Measurements from ENCODE around the gene PREB.
"Not testable (repeated sequence)": the region's sequence is repeated elsewhere in the genome, so short reads cannot be mapped to it uniquely, and the experiment has no call there.

PREB gene

DNA sequence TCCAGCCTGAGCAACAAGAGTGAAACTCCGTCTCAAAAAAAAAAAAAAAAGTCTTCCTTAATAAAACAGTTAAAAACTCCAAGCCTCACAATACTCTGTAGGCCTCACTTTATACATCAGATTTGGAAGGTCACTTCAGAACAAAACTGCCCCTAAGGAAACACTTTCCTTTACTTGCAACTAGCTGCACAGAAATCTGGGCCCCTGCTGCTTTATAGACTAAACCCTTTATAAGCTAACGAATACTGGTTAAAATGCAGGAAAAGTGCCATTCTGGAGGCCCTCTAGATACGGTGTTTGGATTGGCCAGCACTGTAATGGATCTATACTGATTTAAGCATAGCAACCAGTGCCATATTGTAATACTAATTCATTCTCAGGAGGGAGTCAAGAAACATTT, 9.3 kb downstream of the PREB start:
- H3K4me3 ChIP-seq (ENCODE audit: low read length), result no peak overlapping the region
- no peak for TF ChIP-seq ZNF274 (IDR thresholded peaks at IDR 0.05; ENCODE audit: low read depth, low read length)

DNA sequence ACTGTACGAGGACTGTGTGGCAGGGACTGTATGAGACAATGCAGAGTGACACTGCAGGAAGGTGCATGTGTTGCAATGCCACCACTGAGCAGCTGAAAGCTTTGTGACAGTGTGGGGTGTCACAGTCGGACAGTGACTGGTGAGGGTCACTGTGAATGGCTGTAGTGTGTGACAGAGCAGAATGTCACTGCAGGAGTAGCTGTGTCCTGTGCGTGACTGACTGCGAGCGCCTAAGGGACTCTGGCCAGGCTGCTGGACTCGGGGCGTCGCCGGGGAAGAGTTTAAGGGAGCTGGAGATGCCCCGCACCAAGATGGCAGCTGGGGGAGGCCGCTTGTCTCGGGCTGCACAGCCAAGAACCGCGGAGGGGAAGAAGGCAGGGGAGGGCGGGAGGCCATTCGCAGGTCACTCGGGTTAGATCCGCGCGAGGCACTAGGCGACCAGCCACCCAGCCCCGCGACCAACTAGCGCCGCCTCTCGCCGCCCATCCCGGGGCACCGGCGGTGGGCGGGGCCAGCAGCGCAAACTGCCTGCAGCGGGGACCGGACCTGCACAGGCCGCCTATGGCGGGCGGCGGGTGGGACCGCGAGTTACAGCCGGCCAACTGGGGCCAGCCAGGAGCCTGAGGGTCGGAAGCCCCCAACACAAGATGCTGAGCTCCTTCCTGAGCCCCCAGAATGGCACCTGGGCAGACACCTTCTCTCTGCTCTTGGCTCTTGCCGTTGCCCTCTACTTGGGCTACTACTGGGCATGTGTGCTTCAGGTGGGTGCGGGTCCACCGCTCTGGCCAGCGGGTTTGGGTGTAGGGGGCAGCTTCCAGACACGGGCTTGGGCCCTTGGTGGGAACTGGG, 10.9 kb downstream of the PREB start, which contains the start of gene ABHD1:
ABHD1 (plus strand) TSS at position 514 of the 849 bp plus-strand sequence; CDS start at position 648, 134 bp downstream.
- peak within 1 kb of the TSS; percentile 53; the same call in 1 of the 2 replicates for H3K4me3 ChIP-seq (ENCODE audit: low read length)
- TF ChIP-seq ZNF274 (IDR thresholded peaks at IDR 0.05; ENCODE audit: low read depth, low read length), result no peak

DNA sequence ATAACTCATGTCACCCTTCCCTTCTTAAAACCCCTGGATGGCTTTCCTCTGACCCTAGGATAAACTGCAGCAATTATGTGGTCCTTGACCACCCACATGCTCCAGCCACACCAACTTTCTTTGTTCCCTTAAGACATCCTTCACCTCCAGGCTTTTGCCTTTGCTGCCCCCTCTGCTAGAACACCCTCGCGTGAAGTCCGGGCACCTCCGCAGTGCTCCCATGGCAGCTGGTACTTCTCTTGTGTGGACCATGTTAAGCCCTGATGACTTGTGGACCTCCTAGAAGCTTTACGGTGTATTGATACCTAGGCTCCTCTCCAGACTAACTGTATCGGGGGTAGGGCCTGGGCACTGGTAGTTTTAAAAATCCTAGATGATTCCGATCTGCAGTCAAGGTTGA, 11.6 kb downstream of the PREB start:
- no peak overlapping the region for H3K4me3 ChIP-seq (ENCODE audit: low read length)
- no peak for TF ChIP-seq ZNF274 (IDR thresholded peaks at IDR 0.05; ENCODE audit: low read depth, low read length)

DNA sequence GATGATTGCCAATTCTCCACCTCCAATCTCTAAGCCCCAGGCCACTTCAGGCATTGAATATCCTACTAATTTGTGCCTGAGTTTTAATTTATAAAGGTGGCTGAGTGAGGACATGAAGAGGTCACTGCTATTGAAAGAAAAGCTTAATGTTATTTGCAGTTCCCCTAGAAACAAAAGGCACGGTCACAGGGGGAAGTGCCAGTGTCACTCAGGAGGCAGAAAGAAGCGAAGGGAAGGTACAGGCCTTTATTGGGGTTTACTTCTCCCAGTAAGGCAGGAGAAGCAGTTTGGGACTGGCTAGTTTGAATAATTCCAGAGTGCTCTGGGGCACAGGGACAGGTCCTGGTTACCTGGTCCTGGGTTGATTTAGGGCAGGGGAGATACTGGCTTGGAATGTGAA, 12.5 kb downstream of the PREB start:
- TF ChIP-seq ZNF274 (IDR thresholded peaks at IDR 0.05; ENCODE audit: low read depth, low read length), result no peak
- H3K4me3 ChIP-seq (ENCODE audit: low read length), result no peak overlapping the region

DNA sequence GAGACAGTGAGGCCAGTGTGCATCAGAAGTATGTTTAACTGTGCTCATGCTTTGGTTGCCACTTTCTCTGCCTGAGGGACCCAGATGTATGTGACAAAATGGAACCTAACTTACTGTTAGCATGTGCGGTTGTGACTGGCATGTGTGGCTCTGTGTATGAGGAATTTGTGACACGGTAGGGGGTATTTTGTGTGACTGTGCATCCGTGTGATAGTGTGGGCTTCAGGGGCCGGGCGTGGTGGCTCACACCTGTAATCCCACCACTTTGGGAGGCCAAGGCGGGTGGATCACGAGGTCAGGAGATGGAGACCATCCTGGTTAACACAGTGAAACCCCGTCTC, 15.1 kb downstream of the PREB start:
- peak overlapping the region; percentile 7; the same call in 1 of the 2 replicates for H3K4me3 ChIP-seq (ENCODE audit: low read length)

DNA sequence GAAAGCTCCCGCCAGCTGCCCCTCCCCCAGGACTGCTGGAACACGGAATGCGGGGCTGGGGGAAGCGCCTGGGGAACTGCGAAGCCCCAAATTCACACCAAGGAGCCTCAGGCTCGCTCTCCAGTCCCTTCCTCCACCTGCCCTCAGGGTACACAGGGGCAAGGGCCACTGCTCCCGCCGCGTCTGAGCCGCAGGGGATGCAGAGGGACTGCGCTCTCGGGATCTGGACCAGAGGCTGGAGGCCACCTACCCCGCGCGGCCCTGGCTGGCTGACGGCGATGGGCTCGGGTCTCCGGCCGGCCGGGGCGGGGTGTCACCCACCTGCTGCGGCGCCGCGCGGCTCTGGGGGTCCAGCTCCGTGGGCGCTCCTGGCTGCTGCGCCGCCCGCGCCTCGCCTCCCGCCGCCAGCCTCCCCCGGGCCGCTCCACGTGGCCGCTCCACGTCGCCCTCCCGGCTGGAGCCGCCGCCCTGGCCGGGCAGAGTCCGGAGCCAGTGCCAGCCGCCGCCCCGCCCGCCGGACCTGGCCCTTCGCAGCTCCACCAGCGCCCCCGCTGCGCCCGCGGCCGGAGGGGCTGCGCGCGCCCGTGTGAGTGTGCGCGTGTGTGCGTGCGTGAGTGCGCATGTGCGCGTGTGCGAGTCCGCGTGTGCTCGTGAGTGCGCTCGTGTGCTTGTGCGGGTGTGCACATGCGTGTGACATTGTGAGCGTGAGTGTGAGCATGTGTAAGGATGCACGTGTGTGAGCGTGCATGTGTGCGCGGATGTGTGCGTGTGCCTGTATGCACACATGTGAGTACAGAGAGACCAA, 15.7 kb downstream of the PREB start, which contains the start of gene CGREF1:
CGREF1 (minus strand) TSS at position 604 of the 805 bp plus-strand sequence. CDS start 14,762 bp downstream, outside the sequence.
- peak within 1 kb of the TSS; percentile 7; the same call in 1 of the 2 replicates for H3K4me3 ChIP-seq (ENCODE audit: low read length)

DNA sequence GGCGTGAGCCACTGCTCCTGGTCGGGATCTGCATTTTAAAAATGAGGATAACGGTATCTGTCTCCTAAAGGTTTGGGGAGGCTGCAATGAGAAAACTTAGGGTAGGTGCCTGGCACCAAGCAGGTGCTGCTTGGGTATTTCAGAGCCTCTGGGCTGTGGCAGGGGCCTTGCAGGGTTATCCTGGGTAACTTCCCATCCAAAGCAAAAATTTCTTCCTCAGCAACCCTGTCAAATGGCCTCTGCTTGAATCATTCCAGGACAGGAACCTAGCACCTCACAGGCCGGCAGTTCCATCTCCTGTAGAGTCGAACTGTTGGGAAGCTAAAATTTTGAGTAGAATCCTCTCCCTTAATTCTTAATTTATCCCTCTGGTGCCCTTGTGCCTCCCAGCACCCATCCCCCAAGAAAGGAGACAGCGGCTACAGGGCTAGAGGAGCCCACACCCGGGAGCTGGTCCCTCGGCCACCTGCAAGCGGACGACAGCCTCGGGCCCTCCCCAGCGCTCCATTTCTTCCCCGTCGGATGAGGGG, 16.4 kb downstream of the PREB start:
- no peak for TF ChIP-seq ZNF274 (IDR thresholded peaks at IDR 0.05; ENCODE audit: low read depth, low read length)
- H3K4me3 ChIP-seq (ENCODE audit: low read length), result no peak overlapping the region

More for the DNA sequence above, 15.7 kb downstream of the PREB start, which contains the start of gene CGREF1:
- no peak for TF ChIP-seq ZNF274 (IDR thresholded peaks at IDR 0.05; ENCODE audit: low read depth, low read length)

DNA sequence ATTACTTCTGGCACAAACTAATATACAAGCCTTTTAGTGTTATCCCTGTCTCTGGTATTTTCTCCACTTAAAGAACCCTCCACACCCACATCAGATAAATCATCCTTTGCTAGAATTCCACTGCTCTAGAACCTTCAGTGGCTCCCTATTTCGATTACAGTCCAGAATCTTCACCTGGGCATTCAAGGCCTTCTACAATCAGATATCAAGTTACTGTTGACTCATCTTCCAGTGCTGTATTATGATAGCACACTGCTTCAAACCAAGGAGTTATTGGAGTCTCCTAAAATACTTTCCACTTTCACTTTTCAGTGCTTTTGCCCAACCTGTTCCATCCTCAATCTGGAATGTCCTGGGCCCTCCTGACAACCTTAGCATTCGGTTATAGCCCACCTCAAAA, 18.9 kb downstream of the PREB start:
- no peak overlapping the region for H3K4me3 ChIP-seq (ENCODE audit: low read length)
- no peak for TF ChIP-seq ZNF274 (IDR thresholded peaks at IDR 0.05; ENCODE audit: low read depth, low read length)

DNA sequence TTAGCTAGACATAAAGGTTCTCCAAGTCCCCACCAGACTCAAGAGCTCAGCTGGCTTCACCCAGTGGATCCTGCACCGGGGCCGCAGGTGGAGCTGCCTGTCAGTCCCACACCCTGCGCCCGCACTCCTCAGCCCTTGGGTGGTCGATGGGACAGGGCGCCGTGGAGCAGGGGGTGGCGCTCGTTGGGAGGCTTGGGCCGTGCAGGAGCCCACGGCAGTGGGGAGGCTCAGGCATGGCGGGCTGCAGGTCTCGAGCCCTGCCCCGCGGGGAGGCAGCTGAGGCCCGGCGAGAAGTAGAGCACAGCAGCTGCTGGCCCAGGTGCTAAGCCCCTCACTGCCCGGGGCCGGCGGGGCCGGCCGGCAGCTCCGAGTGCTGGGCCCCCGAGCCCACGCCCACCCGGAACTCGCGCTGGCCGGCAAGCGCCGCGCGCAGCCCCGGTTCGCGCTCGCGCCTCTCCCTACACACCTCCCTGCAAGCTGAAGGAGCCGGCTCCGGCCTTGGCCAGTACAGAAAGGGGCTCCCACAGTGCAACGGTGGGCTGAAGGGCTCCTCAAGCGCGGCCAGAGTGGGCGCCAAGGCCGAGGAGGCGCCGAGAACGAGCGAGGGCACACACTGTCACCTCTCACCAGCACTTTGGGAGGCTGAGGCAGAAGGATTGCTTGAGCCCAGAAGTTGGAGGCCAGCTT, 22.9 kb downstream of the PREB start:
- not testable (repeated sequence) for H3K4me3 ChIP-seq (ENCODE audit: low read length)

DNA sequence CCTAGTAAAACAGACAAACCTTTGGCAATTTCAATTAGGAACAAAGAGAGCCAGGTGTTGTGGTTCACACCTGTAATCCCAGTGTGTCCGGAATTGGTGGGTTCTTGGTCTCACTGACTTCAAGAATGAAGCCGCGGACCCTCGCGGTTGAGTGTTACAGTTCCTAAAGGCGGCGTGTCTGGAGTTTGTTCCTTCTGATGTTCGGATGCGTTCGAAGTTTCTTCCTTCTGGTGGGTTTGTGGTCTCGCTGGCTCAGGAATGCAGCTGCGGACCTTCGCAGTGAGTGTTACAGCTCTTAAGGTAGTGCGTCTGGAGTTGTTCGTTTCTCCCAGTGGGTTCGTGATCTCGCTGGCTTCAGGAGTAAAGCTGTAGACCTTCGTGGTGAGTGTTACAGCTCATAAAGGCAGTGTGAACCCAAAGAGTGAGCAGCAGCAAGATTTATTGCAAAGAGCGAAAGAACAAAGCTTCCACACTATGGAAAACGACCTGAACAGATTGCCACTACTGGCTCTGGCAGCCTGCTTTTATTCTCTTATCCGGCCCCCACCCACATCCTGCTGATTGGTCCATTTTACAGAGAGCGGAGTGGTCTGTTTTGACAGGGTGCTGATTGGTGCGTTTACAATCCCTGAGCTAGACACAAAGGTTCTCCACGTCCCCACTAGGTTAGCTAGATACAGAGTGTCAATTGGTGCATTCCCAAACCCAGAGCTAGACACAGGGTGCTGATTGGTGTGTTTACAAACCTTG, 23.7 kb downstream of the PREB start:
- H3K4me3 ChIP-seq (ENCODE audit: low read length), result not testable (repeated sequence)

DNA sequence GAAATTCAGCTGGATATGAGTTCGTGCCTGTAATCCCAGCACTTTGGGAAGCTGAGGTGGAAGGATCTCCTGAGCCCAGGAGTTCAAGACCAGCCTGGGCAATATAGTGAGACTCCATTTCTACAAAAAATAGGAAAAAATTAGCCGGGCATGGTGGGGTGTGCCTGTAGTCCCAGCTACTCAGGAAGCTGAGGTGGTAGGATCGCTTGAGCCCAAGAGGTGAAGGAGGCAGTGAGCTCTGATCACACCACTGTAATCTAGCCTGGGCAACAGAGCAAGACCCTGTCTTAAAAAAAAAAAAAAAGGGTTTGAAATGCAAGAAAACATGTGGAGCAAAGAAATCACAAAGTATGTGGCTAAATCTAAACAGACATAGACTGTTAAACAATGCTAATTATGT, 25.4 kb downstream of the PREB start:
- no peak overlapping the region for H3K4me3 ChIP-seq (ENCODE audit: low read length)
- no peak for TF ChIP-seq ZNF274 (IDR thresholded peaks at IDR 0.05; ENCODE audit: low read depth, low read length)

DNA sequence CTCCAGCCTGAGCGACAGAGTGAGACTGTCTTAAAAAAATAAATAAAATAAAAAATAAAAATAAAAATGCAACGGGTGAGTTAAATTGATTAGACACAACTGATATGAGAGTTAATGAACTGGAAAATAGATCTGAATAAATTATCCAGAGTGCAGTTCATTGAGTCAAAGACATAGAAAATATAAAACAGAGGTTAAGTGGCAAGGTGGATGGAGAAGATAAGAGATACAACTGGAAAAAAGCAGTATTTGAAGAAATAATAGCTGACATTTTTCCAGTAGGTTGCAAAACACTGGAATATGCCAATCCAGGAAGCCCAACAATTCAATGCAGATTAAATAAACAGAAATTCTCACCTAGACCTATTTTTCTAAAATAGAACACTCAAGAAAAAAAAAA, 26.2 kb downstream of the PREB start:
- no peak for TF ChIP-seq ZNF274 (IDR thresholded peaks at IDR 0.05; ENCODE audit: low read depth, low read length)
- H3K4me3 ChIP-seq (ENCODE audit: low read length), result no peak overlapping the region

DNA sequence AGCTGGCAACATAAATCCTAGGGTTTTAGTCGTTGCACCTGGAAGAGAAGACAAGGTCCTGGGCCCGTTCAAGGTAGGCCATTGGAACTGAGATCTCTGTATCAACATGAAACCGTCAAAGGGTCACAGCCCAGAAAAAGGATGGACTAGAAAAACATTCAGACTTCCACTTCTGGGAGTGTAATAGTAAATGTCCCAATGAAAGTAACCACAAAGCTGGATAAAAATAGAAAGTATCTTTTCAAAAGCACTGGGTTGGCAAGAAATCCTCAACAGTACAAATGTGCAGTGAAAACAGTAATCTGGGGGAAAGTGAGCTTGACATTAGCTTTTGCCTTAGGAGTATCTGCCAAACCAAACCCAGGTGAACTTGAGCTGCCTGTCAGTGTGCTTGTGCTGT, 28.5 kb downstream of the PREB start:
- no peak overlapping the region for H3K4me3 ChIP-seq (ENCODE audit: low read length)
- no peak for TF ChIP-seq ZNF274 (IDR thresholded peaks at IDR 0.05; ENCODE audit: low read depth, low read length)

DNA sequence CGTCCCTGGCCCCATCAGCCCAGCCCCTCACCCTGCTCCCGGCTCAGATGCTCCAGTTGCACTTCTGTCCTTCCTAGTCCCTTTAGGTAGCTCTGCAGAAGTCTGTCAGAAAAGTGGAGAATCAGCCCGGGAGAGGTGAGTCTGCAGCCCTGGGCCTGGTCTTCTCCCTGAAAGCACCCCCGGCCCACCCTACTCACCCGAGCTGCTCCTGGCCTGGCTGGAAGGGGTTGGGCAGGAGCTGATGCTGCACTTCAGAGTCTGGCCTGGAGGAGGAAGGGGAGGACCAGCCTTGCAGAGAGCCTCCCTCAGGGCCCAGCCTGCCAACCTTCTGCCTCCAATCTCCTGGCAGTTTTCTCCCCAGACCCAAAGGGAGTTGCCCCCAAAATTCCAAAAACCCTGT, 32.1 kb downstream of the PREB start:
- TF ChIP-seq ZNF274 (IDR thresholded peaks at IDR 0.05; ENCODE audit: low read depth, low read length), result no peak
- no peak overlapping the region for H3K4me3 ChIP-seq (ENCODE audit: low read length)

All from GM08714 (cell line).